ENCODE data around the gene BEX3.

DNA sequence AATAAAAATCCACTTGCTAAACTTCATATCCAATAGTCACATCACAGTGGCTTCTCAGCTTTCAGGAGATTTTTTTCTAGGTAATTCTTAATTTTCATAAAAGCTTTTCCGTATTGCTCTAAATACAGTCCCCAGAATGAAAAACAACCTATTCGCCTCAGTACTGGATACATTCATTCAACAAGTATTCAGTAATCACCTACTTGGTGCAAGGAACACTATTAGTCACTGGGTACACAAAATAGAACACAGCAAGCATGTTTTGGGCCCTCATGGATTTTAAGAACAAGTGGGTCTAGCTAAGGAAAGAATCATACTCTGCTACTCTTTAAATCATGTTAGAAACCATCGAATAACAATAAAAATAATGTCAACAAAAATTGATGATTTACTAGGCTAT is 2.8 kb upstream of the BEX3 start:
- TF ChIP-seq, protein P1, sequence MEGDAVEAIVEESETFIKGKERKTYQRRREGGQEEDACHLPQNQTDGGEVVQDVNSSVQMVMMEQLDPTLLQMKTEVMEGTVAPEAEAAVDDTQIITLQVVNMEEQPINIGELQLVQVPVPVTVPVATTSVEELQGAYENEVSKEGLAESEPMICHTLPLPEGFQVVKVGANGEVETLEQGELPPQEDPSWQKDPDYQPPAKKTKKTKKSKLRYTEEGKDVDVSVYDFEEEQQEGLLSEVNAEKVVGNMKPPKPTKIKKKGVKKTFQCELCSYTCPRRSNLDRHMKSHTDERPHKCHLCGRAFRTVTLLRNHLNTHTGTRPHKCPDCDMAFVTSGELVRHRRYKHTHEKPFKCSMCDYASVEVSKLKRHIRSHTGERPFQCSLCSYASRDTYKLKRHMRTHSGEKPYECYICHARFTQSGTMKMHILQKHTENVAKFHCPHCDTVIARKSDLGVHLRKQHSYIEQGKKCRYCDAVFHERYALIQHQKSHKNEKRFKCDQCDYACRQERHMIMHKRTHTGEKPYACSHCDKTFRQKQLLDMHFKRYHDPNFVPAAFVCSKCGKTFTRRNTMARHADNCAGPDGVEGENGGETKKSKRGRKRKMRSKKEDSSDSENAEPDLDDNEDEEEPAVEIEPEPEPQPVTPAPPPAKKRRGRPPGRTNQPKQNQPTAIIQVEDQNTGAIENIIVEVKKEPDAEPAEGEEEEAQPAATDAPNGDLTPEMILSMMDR (conservative IDR thresholded peaks at IDR 0.05; ENCODE audit: low read depth in 2 of 2) = no peak
- TF ChIP-seq POLR2AphosphoS5 (IDR thresholded peaks at IDR 0.05; ENCODE audit: low read depth) = no peak
- TF ChIP-seq, protein P2, sequence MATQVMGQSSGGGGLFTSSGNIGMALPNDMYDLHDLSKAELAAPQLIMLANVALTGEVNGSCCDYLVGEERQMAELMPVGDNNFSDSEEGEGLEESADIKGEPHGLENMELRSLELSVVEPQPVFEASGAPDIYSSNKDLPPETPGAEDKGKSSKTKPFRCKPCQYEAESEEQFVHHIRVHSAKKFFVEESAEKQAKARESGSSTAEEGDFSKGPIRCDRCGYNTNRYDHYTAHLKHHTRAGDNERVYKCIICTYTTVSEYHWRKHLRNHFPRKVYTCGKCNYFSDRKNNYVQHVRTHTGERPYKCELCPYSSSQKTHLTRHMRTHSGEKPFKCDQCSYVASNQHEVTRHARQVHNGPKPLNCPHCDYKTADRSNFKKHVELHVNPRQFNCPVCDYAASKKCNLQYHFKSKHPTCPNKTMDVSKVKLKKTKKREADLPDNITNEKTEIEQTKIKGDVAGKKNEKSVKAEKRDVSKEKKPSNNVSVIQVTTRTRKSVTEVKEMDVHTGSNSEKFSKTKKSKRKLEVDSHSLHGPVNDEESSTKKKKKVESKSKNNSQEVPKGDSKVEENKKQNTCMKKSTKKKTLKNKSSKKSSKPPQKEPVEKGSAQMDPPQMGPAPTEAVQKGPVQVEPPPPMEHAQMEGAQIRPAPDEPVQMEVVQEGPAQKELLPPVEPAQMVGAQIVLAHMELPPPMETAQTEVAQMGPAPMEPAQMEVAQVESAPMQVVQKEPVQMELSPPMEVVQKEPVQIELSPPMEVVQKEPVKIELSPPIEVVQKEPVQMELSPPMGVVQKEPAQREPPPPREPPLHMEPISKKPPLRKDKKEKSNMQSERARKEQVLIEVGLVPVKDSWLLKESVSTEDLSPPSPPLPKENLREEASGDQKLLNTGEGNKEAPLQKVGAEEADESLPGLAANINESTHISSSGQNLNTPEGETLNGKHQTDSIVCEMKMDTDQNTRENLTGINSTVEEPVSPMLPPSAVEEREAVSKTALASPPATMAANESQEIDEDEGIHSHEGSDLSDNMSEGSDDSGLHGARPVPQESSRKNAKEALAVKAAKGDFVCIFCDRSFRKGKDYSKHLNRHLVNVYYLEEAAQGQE (IDR thresholded peaks at IDR 0.05; ENCODE audit: unreplicated experiment) = no peak
- TF ChIP-seq EZH2 (IDR thresholded peaks at IDR 0.05; ENCODE audit: low read depth, unreplicated experiment) = no peak
- no peak for TF ChIP-seq EZH2phosphoT487 (IDR thresholded peaks at IDR 0.05; ENCODE audit: unreplicated experiment)

All from GM23338 (cell line).